ENCODE measurements around the gene PLCB1.

DNA sequence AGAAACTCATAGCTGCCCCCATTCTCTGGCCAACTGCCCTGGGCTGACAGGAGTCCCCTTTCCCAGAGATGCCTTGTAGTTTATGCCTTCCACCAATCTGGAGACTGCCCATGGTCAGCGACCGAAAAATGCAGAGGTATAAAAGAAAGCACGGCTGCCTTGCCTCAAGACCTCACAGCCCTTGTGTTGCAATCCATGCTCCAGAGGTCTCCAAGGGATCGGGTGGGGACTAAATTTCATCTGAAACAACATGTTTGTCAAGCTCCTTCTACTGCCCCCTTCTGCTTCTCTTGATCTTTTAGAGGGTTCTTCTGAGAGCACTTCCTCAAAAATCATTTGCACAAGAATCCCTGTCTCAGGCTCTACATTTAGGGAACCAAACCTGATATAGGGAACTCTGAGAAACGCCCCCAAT, 128.8 kb downstream of the PLCB1 start:
- TF ChIP-seq POLR2A (IDR thresholded peaks at IDR 0.05; ENCODE audit: low read depth, low read length) (no peak), EZH2 (IDR thresholded peaks at IDR 0.05; ENCODE audit: borderline replicate concordance, control insufficient read depth, low read depth, low read length) (no peak), CHD4 (IDR thresholded peaks at IDR 0.05) (no peak), POLR2AphosphoS5 (IDR thresholded peaks at IDR 0.05; ENCODE audit: low read length) (no peak), ETV6 (conservative IDR thresholded peaks at IDR 0.05 in 1 of 2, IDR thresholded peaks at IDR 0.05 in 1 of 2; ENCODE audit: borderline replicate concordance in 1 of 2, low read depth in 1 of 2) (no peak)
- TF ChIP-seq, protein P1, sequence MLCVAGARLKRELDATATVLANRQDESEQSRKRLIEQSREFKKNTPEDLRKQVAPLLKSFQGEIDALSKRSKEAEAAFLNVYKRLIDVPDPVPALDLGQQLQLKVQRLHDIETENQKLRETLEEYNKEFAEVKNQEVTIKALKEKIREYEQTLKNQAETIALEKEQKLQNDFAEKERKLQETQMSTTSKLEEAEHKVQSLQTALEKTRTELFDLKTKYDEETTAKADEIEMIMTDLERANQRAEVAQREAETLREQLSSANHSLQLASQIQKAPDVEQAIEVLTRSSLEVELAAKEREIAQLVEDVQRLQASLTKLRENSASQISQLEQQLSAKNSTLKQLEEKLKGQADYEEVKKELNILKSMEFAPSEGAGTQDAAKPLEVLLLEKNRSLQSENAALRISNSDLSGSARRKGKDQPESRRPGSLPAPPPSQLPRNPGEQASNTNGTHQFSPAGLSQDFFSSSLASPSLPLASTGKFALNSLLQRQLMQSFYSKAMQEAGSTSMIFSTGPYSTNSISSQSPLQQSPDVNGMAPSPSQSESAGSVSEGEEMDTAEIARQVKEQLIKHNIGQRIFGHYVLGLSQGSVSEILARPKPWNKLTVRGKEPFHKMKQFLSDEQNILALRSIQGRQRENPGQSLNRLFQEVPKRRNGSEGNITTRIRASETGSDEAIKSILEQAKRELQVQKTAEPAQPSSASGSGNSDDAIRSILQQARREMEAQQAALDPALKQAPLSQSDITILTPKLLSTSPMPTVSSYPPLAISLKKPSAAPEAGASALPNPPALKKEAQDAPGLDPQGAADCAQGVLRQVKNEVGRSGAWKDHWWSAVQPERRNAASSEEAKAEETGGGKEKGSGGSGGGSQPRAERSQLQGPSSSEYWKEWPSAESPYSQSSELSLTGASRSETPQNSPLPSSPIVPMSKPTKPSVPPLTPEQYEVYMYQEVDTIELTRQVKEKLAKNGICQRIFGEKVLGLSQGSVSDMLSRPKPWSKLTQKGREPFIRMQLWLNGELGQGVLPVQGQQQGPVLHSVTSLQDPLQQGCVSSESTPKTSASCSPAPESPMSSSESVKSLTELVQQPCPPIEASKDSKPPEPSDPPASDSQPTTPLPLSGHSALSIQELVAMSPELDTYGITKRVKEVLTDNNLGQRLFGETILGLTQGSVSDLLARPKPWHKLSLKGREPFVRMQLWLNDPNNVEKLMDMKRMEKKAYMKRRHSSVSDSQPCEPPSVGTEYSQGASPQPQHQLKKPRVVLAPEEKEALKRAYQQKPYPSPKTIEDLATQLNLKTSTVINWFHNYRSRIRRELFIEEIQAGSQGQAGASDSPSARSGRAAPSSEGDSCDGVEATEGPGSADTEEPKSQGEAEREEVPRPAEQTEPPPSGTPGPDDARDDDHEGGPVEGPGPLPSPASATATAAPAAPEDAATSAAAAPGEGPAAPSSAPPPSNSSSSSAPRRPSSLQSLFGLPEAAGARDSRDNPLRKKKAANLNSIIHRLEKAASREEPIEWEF (IDR thresholded peaks at IDR 0.05; ENCODE audit: insufficient replicate concordance, low read depth, low read length), result no peak
